ENCODE measurements around the gene SDC1.

The SDC1 gene

GRCh38 chr2:20213651-20214565 is 11.0 kb downstream of the SDC1 start:
- Mint-ChIP-seq H3K9me3 (no peaks in the 10 kb centered on the region), H3K4me3 (no peak overlapping the region), H3K27ac (peak overlapping the region; percentile 6), H3K36me3 (ENCODE audit: low read depth) (no peaks in the 10 kb centered on the region), H3K27me3 (peaks cover 6% of the 10 kb centered on the region), H3K4me1 (ENCODE audit: low read depth) (no peaks in the 10 kb centered on the region)
- intact Hi-C loops (cut with micrococcal nuclease): no loop called here

GRCh38 chr2:20212871-20213503 is 11.9 kb downstream of the SDC1 start:
- Mint-ChIP-seq H3K36me3 (ENCODE audit: low read depth) (no peaks in the 10 kb centered on the region), H3K4me1 (ENCODE audit: low read depth) (no peaks in the 10 kb centered on the region), H3K4me3 (no peak overlapping the region), H3K9me3 (no peaks in the 10 kb centered on the region), H3K27me3 (peaks cover 4% of the 10 kb centered on the region), H3K27ac (no peak overlapping the region)
- intact Hi-C loops (cut with micrococcal nuclease): no loop called here

DNA sequence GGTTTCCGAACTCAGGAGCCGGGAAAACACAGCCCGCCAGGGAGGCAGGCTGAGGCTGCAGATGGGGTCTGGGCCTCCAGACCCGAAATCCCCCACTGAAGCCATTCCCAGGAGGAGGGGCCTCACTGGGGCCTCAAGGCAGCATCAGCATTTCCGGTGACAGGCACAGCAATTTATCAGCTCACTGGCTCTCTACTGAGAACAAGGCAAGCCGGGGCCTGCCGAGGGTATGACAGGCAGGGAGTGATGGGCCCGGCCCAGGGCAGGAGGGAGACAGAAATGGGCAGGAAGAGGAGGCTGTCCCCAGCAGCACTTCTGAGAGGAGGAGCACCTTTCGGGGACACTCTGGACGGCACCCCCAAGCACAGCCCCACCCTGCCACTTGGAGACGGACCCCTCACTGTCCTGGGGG is 12.5 kb downstream of the SDC1 start:
- Mint-ChIP-seq H3K27ac (no peak overlapping the region), H3K9me3 (no peaks in the 10 kb centered on the region), H3K4me3 (no peak overlapping the region), H3K36me3 (ENCODE audit: low read depth) (no peaks in the 10 kb centered on the region), H3K27me3 (peaks cover 4% of the 10 kb centered on the region), H3K4me1 (ENCODE audit: low read depth) (no peaks in the 10 kb centered on the region)
- intact Hi-C loops (cut with micrococcal nuclease): no loop called here

- Mint-ChIP-seq H3K36me3 (ENCODE audit: low read depth) (no peaks in the 10 kb centered on the region), H3K4me1 (ENCODE audit: low read depth) (no peaks in the 10 kb centered on the region), H3K4me3 (no peak overlapping the region), H3K27me3 (peaks cover 4% of the 10 kb centered on the region), H3K9me3 (no peaks in the 10 kb centered on the region), H3K27ac (no peak overlapping the region)
- intact Hi-C loops (cut with micrococcal nuclease): no loop called here
Measured at GRCh38 chr2:20211860-20212458, 13.0 kb downstream of the SDC1 start.

DNA sequence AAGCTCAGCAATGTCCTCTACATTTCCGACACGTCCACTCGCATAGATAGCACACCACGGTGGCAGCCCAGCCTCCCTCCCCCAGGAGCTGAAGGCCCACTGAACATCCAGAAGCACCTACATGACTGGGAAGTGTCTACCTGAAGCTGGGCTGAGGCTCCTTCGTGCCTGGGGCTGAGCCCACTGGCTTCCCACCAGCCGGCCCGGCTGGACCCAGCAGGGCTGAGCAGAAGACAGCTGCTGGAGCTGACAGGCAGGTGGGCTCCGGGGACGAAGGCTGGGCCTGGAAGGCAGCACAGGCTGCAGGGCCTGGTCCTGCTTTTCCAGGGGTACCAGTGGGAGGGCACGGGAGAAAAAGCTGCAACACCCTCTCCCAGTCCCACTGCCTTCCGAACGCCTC is 13.5 kb downstream of the SDC1 start:
- Mint-ChIP-seq H3K4me3 (no peak overlapping the region), H3K9me3 (no peaks in the 10 kb centered on the region), H3K36me3 (ENCODE audit: low read depth) (no peaks in the 10 kb centered on the region), H3K27ac (no peak overlapping the region), H3K4me1 (ENCODE audit: low read depth) (no peaks in the 10 kb centered on the region), H3K27me3 (peaks cover 4% of the 10 kb centered on the region)
- intact Hi-C loops (cut with micrococcal nuclease): no loop called here

DNA sequence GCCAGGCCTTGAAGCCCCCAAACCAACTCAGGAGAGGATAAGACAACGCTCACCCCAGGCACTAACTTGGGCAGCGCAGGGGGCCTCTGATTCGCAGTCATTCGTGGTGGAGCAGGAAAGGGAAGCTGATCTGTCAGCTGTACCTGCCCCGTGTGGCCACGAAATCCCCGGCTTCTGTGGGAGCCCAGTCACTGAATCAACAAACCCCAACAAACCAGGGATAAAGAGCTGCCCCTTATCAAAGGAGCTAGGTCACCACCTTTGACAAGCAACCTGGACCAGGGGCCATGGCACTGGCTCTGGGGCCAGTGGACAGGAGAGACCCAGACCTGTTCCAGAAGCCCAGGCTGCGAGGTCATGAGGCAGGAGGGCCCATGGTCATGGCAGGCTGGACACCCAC is 14.5 kb downstream of the SDC1 start:
- H3K27ac Mint-ChIP-seq: no peak overlapping the region
- no peak overlapping the region for H3K4me3 Mint-ChIP-seq
- peaks cover 4% of the 10 kb centered on the region for H3K27me3 Mint-ChIP-seq
- intact Hi-C loops (cut with micrococcal nuclease): no loop called here
- H3K4me1 Mint-ChIP-seq (ENCODE audit: low read depth): no peaks in the 10 kb centered on the region
- H3K9me3 Mint-ChIP-seq: no peaks in the 10 kb centered on the region
- H3K36me3 Mint-ChIP-seq (ENCODE audit: low read depth): no peaks in the 10 kb centered on the region

DNA sequence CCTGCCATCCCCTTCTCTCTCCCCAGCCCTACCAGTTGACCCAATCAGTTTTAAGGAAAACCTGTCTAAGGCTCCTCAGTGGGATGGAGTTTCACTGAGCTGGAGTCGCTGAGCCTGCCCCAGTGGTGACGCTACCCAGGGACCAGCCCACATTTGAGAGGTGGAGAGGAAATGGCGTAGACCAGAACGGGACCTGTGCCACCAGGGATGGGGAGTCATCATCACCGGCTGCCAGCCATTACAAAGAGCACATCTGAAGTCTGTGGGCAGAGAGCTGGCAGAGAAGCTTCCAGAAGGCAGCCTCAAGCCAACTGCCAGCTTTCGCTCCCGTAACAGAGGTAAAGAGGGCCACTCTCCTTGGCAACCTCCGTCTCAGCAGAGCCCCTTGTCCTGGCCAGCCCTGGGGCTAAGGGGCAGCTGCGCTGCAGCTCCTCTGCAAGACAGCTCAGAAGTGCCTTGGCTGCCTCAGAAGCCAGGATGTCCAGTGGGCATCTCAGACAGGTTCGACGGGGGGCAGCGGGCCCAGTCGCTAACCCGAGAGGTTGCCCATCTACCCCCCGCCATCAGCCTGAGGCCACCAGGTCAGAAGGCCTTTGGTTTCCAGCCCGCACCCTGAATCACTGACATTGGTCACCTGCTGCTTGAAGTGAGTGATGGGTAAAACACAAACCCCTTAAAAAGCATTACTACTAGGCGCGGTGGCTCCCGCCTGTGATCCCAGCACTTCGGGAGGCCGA is 15.4 kb downstream of the SDC1 start:
- Mint-ChIP-seq H3K36me3 (ENCODE audit: low read depth) (no peaks in the 10 kb centered on the region), H3K27ac (no peak overlapping the region)

DNA sequence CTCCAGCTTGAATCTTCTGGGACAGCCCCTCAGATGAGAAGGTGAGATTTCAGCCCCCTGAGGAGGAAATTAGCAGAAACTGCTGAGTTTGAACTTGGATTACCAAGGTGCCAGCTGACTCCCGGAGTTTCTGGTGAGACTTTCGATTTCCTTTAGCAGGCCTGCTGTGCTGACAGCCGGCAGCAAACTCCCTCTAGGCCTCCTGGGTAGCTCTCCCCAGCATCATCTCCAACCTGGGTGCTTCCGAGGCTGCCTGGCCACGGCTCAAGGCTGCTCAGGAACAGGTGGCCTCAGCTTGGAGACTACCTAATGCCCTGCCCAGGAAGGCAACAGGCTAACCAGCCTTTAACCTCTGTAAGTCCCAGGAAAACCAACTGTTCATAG is 16.5 kb downstream of the SDC1 start:
- intact Hi-C loops (cut with micrococcal nuclease): no loop called here
- Mint-ChIP-seq H3K9me3 (no peaks in the 10 kb centered on the region), H3K27ac (no peak overlapping the region), H3K27me3 (peaks cover 2% of the 10 kb centered on the region), H3K4me1 (ENCODE audit: low read depth) (no peaks in the 10 kb centered on the region), H3K36me3 (ENCODE audit: low read depth) (no peaks in the 10 kb centered on the region), H3K4me3 (no peak overlapping the region)

More for the DNA sequence above, 15.4 kb downstream of the SDC1 start:
- Mint-ChIP-seq H3K4me1 (ENCODE audit: low read depth) (no peaks in the 10 kb centered on the region), H3K27me3 (peaks cover 4% of the 10 kb centered on the region), H3K4me3 (no peak overlapping the region), H3K9me3 (no peaks in the 10 kb centered on the region)
- intact Hi-C loops (cut with micrococcal nuclease): no loop called here

DNA sequence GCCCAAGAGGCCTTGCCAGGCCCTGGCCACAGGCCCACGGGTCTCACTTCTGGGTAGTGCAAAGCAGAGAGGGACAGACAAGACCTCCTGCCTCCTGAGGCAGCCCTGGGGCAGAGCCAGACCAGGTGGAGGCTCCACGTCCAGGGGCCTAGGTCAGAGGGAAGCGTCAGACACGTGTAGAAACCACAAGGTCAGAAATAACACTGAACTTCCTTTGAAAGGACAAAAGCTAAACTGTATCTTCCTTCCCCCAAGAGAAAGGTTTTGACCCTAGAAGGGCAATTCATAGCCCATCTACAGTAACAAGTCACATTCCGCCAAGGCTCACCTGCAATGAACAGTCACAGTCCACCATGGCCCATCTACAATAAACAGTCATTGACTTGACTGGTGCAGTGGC is 17.9 kb downstream of the SDC1 start:
- H3K9me3 Mint-ChIP-seq: no peaks in the 10 kb centered on the region
- peaks cover under 1% of the 10 kb centered on the region for H3K27me3 Mint-ChIP-seq
- H3K4me3 Mint-ChIP-seq: no peak overlapping the region
- intact Hi-C loops (cut with micrococcal nuclease): no loop called here
- H3K4me1 Mint-ChIP-seq (ENCODE audit: low read depth): no peaks in the 10 kb centered on the region
- H3K36me3 Mint-ChIP-seq (ENCODE audit: low read depth): no peaks in the 10 kb centered on the region
- no peak overlapping the region for H3K27ac Mint-ChIP-seq

DNA sequence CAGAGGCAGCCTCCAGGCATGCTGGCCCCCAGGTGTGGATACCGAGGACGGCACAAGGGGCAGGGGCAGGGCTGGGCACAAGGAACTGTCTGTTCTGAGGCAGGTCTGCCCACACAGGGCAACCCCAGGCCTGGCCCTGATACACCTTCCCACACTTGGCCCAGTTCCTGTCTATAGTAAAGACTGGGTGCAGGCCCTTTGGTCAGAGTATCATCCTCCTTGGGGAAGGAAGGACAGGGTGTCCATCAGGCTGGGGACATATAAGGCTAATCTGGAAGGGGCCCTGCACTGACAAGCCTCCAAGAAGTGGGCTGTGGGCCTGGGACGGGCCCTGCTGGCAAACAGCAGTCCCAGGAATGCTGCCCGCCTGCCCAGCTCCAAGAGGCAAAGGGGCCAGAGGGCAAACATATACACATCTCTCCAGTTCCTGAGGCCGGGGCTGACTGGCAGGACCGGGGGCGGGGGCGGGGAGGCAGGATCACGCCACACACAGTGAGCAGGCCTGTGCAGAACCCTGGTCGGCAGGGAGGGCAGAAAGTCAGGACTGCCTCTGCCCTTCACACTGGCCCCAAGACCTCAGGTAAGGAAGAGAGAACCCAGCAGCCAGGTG is 18.9 kb downstream of the SDC1 start:
- intact Hi-C loops (cut with micrococcal nuclease): no loop called here
- no peak overlapping the region for H3K27ac Mint-ChIP-seq
- H3K4me3 Mint-ChIP-seq: no peak overlapping the region
- no peaks in the 10 kb centered on the region for H3K4me1 Mint-ChIP-seq (ENCODE audit: low read depth)
- no peaks in the 10 kb centered on the region for H3K36me3 Mint-ChIP-seq (ENCODE audit: low read depth)
- no peaks in the 10 kb centered on the region for H3K27me3 Mint-ChIP-seq
- H3K9me3 Mint-ChIP-seq: no peaks in the 10 kb centered on the region

- Mint-ChIP-seq H3K4me3 (no peak overlapping the region), H3K27me3 (no peaks in the 10 kb centered on the region), H3K27ac (no peak overlapping the region), H3K4me1 (ENCODE audit: low read depth) (no peaks in the 10 kb centered on the region), H3K9me3 (no peaks in the 10 kb centered on the region), H3K36me3 (ENCODE audit: low read depth) (no peaks in the 10 kb centered on the region)
- intact Hi-C loops (cut with micrococcal nuclease): no loop called here
Measured at GRCh38 chr2:20205069-20205468, 19.9 kb downstream of the SDC1 start.

- Mint-ChIP-seq H3K27me3 (no peaks in the 10 kb centered on the region), H3K27ac (no peak overlapping the region), H3K36me3 (ENCODE audit: low read depth) (no peaks in the 10 kb centered on the region), H3K9me3 (no peaks in the 10 kb centered on the region), H3K4me3 (no peak overlapping the region), H3K4me1 (ENCODE audit: low read depth) (no peaks in the 10 kb centered on the region)
- intact Hi-C loops (cut with micrococcal nuclease): no loop called here
Measured at GRCh38 chr2:20203521-20204225, 21.3 kb downstream of the SDC1 start.

DNA sequence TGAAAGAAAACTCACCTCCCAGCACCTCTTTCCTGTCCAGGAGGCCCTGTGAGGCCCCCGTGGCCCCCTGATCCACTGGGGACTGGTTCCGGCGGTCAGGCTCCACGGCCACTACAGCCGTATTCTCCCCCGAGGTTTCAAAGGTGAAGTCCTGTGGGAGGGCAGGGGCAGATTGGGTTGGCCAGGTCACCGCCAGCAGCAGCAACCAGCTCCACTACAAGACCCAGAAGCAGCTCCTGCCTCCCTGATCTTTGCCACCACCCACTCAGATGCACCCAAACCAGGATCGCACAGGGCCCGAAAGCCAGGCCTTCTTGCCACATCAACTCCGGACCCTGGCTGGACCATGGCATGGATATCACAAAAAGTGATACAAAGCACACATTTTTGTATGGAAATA is 21.9 kb downstream of the SDC1 start:
- no peak overlapping the region for H3K4me3 Mint-ChIP-seq
- no peaks in the 10 kb centered on the region for H3K9me3 Mint-ChIP-seq
- intact Hi-C loops (cut with micrococcal nuclease): no loop called here
- no peaks in the 10 kb centered on the region for H3K27me3 Mint-ChIP-seq
- H3K27ac Mint-ChIP-seq: no peak overlapping the region
- no peaks in the 10 kb centered on the region for H3K4me1 Mint-ChIP-seq (ENCODE audit: low read depth)
- H3K36me3 Mint-ChIP-seq (ENCODE audit: low read depth): no peaks in the 10 kb centered on the region

Data from dendritic cell treated with granulocyte-macrophage colony-stimulating factor and Interleukin-4, amounts not matched to agents 40 ng/mL and 50 ng/mL, for 4 days (primary cell).